Right lung (tissue), 5 donors: Measurements from ENCODE around the gene NMNAT2. TPM values are rescaled to one million over a fixed set of nuclear protein-coding genes. Genes with fewer than 3 reads are reported as not detected.

Experiments
- DNase-seq, 2 donors: peaks; one replicate each; pipeline ENCODE4 v3.0.0-alpha.2; 2013
- polyA plus RNA-seq, 5 donors: library from polyadenylated mRNA; unstranded; fragments of 120-200 nt; gene quantifications; one replicate each; pipeline versions ENCODE4 v1.2.1 to v1.2.3, GENCODE V29; 2013; ENCODE audit warnings: inconsistent platforms in 1 of 5, low replicate concordance in 1 of 5; ENCODE audit not compliant: insufficient read length in 5 of 5, insufficient read depth in 1 of 5

NMNAT2 gene
- polyA plus RNA-seq, 5 donors, result 1.2 to 2.6 (median 1.5) TPM

DNA sequence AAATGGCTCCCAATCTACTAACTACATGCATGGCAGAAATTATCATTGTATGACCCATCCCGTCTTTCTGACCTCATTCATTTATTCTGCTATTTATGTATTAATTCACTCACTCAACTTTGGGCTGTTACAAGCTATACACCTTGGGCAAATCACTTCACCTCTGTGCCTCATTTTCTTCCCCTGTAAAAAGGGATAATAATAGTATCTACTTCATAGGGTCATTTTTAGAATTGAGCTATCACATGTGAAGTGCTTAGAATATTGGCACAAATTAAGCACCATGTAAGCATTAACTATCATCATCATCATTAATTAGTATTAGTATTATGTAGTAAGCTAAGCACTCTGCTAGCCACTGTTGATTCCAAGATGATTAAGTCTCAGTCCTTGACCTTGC lies 52.1 kb downstream of the NMNAT2 start:
- DNase-seq, result no peak

DNA sequence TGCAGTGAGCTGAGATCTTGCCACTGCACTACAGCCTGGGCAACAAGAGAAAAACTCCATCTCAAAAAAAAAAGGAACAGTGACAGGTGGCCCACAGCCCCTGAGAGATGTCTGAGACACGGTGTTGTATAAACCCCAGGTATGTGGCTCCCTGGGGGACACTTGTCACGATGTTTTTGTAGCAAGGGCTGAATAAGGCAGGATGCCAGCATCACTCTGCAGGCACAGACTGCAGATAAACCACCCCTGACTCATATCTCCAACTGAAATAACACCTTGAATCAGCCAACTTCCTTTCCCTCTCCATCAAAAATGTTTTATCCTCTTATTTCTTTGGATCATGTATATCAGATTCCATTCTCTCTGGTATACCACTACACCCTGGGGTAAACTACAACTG lies 52.5 kb downstream of the NMNAT2 start:
- no peak for DNase-seq

DNA sequence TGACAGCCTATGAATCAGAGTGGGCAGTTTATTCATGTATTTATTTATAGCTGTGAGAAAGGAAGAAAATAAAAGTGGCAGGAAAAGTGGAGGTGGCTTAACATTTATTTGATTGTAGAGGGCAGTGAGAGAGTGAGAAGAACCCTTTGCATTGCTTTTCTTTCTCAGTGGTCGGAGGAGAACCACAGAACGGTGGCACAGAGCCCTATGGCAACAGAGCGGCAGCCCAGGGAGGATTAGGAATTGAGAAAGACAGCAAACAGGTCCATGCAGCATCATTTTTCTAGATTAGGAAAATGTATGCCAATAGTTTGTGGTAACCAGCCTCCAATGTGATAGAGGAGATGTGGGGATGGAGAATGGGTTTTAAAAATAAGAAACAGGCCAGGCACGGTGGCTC lies 53.1 kb downstream of the NMNAT2 start:
- DNase-seq, result no peak

DNA sequence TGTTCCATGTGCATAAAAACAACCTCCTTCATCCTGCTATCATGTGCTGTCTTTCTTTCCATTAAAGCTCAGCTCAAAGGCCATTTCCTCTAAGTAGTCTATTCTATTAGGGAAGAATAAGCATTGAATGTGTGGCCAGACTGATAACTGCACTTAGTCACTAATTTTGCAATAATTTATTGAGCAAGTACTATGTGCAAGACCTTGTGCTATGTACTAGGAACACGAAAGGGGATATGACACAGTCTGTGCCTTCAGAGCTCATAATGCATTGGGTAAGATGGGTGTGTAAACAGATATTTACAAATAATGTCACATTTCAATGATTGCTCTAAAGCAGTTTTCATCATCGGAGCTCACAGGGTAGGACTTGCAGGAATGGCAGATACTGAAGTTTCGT lies 54.2 kb downstream of the NMNAT2 start:
- DNase-seq, result no peak

DNA sequence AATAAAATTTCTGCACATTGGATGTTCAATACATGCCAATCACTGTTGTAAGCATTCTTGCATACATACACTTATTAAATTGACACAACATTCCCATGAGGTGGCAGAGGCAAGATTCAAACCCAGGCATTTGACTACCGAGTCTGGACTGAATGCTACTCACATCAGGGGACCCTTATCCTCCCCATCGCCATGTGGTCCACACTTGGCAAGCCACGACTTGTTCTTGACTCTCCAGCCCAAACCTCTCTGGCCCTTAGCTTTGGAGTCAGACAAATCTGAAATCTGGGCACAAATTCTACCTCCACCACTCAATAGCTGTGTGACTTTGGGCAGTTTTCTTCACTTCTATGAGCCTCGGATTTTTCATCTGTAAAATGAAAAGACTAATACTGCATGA lies 57.1 kb downstream of the NMNAT2 start:
- DNase-seq, result no peak

DNA sequence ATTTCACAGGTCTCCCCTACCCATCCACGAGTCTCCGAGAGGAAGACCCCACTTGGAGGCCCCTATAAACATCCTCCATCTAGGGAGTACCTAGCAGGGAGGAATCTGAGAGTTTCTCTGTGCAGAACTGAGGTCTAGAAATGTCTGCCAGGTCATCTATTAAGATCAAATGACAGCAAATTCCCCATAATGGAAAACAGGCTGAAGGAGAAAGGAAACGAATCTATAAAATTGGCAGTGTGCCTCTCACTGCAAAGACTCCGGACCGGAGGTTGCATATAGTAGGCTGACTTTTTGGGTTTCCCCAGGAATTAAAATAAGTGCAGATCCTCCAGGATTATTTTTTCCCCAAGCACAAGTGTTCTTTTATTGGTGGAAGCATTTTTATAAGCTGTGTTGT lies 57.7 kb downstream of the NMNAT2 start:
- DNase-seq, result no peak

DNA sequence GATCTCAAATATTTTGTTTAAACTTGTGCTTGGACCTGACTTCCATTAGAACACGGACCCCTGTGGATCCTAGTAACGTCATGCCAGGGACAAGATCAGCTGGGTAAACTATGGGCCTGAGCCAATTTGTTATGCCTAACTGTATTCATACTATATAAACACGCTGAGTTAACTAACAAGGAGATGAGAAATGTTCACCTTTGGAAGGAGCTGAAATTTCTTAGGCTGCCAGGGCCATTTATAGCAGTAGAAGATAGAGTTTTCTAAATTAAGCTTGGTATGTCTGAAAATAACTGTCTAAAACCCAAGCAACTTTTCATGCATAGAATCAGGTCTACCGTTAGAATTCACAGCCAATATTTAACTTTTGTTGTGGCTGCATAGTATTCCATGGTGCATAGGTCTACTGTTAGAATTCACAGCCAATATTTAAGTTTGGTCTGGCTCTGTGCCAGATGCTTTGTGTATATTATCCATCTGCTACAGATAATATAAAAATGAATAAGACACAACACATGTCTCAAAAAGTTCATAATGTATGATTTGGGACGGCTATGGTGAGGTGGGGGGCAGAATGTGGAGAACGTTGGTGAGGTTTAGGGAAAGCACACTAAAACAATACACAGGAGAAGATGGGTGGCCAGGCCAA lies 61.5 kb downstream of the NMNAT2 start:
- DNase-seq, result no peak

DNA sequence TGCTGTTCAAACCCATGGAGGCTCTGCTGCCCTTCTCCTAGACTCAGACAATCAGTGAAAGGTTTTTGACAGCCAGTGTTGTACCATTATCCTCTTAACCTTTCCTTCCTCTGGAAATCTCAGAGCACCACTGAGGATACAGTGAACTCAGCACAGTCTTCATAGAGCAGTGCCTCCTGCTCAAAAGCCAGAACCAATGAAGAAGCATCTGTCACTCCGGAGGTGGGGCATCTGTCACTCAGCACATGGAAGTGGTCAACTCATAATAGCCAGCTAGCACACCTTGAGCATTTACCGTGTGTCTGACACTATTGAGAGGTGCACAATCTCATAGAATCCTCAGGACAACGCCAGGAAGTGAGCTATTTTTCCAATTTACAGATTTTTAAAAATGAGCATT lies 62.4 kb downstream of the NMNAT2 start:
- DNase-seq, result no peak

DNA sequence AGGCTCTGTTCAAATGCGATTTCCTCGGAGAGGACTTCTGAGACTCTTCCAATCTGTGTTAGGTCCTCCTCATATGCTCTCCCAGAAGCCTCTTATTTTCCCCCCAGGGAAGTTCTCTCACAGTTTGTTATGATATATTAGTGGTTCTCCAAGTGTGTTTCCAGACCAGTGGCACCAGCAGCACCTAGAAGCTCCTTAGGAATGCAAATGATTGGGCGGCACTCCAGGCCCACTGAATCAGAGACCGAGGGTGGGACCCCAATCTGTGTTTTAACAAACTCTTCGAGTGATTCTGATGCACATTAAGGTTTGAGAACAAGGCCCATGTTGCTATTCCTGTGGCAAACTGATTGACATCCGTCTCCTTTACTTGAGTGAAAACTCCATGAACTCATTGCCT lies 63.0 kb downstream of the NMNAT2 start:
- no peak for DNase-seq

DNA sequence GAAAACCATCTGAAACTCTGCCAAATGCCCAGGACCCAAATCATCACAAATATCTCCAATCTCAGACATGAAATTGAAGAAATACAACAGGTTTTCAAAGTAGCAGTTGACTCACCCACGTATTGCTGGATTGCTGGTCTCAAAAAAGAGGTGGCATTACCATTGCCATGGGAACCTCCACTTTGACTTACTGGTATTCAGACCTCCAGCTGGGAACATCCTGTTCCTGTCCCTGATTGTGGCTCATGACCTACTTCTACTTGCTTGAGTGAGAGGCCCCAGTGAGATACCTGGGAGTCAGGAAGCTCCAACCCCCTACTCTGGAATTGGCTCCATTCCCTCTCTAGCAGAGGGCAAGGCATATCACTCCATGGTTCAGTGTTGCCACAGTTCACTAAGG lies 64.6 kb downstream of the NMNAT2 start:
- DNase-seq, result no peak

DNA sequence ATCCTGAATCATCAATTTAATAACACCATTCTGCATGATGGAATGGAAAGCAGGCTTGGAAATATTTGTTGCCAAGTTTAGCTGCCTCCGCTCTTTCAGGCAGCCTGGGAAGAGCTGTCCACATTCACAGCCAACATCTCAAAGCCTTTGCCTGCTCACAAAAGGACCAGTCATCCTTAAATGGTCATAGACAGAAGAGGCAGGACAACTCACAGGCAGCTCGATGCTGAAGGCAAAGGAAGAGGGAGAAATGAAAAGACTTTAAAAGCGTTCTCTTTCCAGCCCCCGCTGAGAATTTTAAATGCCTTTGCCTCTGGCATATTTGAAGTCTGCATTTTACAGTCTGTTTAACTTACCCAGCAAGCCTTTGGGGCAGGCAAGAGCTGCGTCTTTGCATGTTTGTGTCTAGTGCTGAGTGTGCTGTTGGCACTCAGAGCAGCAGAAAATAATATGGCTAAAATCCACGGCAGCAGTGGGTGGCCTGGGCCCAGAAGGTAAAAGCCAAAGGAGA lies 68.9 kb downstream of the NMNAT2 start:
- DNase-seq, result peak in 1 of 2 donors; percentile 31

DNA sequence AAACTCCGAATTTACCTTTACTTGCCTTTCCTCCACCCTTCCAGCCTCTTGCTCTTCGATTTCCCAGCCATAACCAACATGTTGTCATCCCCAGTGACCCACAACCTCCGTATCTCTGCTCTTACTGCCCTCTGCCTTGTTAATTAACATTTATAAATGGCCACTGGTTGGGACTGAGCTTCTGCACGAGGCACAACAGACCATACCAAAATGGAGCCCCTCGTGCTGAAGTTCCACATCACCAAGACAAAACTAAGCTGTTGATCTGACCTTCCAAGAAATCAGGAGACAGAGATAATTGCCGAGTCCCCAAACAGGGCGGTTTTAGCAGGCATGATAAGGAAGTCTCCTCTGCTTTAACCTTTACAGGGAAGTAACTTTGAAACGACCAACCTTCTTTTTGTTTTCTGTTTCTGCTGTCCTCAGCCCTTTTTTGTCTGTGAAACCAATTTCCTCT lies 71.9 kb downstream of the NMNAT2 start:
- DNase-seq, result no peak

DNA sequence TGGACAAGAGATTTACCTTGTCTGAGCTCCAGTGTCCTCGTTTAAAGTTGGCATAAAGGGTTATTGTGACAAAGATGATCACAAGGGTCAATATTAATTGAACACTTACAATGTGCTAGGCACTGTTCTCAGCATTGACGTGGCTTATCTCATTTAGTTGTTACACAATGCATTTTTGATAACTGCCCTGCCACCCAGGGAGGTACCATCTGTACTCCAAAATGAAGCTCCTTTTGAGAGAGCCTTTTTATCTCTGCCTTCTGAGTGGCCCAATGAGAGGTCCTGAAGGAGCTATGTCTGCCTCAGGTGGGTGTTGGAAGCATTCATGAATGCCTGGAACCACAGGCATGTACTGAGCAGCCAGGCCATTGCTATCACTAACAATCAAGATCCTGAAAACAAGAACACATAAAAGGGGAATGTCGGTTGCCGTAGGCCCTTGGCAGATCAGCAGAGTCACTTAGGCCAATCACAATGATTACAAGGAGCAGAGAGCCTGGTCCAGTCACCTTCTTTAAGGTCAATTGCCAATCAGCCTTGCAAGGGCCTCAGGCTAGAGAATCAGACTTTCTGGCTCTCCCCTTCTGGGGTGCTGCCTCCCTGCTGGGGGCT lies 78.5 kb downstream of the NMNAT2 start:
- no peak for DNase-seq

DNA sequence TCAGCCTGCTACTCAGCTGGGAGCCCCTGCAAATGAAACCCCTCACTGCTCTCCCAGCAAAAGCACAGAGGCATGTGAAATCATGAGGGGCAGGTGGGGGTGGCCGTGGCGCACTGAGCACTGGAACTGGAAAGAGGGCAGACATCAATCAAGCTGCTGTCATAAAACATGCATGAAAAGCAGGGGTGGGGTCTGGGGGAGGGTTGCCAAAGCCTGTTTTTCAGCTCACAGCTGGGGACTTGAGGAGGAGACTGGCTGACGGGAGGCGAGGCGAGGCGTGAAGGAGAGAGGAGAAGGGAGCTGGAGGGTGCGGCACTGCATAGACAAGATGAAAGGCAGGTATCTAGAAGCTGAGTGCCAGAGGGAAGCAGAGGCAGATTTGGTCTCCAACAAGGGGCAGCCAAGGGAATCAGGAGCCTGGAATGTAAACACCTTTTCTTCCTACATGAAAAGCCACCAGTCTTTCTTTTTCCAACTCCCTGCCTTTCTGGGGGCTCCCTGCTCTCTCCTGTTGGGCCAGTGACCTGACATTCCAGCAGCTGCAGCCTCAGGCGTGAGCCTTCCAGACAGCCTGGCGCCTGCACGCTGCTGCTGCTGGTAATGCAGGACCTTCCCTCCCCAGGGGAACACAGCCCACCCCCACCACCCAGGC lies 87.0 kb downstream of the NMNAT2 start:
- DNase-seq, result no peak

DNA sequence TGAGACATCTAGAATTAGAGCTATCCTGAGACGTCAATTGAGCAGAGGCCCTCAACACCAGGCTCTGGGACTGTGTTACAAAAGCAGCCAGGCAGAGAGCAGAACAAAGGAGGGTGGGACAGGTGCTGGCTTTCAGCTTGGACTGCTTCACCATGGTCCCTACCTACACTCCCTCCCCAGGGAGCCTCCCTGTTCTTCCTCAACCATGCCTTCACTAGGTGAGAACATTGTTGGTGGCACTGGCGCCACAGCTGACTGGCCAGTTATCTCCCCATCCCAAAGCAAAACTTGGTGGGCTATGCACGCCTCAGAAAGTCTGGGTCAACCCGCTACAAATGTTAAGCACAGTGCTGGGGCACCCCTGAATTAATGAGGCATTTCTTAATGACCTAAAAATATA lies 87.8 kb downstream of the NMNAT2 start:
- DNase-seq, result no peak

DNA sequence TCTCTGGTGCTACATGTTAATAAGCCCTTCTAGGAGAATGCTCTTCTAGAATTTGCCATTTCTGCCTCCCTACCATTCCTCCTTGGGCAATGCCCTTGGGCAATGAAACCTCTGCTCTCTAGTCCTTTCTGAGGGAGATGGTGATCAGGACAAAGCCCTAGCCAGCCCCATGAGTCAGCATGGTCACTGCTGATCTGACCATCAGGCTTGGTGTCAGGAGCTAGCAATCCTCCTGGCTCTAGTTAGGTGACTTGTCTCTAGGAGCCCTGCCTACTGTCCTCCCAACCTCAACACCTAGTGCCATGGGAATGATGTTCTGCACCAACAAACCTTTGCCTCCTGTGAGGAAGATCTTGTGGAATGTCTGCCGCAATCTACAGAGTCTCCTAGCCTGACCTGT lies 89.8 kb downstream of the NMNAT2 start:
- no peak for DNase-seq

DNA sequence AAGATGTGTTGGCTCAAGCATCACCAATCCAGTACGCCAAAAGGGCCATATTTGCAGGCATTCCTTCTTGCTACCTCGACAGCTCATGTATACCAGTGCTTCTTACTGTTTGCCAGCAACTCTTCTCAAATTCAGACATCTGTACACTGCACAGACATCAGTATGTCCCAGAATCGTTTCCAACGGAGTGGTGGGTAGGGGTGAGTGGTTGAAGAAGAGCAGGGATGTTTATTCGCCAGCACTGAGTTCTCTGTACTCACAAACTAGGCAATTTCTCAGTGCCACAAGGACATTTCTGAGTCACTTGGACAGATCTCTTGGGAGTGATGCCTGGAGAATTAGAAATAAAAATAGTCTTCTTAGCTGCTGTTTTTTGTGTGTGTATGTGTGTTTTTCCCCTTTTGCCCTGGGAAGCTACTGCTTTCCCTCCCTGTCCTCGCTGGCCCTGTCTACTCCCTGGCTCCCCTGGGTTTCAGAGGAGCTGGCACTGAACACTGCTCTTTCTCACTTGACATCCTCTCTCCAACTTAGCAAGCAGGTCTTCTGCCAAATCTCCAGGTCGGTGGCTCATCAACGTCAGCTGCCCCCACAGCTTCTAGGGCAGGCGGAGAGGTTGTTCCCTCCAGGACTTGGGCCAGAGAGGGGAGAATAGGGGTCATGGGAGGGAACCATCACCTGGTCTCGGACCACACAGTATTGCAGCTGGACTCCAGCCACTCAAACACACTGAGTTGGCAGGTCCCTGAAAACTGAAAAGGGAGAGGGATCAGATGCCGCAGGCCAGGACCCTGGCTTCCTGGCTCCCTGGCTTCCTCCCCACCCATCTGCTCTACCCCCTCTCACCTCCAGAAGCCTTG lies 90.5 kb downstream of the NMNAT2 start:
- no peak for DNase-seq

DNA sequence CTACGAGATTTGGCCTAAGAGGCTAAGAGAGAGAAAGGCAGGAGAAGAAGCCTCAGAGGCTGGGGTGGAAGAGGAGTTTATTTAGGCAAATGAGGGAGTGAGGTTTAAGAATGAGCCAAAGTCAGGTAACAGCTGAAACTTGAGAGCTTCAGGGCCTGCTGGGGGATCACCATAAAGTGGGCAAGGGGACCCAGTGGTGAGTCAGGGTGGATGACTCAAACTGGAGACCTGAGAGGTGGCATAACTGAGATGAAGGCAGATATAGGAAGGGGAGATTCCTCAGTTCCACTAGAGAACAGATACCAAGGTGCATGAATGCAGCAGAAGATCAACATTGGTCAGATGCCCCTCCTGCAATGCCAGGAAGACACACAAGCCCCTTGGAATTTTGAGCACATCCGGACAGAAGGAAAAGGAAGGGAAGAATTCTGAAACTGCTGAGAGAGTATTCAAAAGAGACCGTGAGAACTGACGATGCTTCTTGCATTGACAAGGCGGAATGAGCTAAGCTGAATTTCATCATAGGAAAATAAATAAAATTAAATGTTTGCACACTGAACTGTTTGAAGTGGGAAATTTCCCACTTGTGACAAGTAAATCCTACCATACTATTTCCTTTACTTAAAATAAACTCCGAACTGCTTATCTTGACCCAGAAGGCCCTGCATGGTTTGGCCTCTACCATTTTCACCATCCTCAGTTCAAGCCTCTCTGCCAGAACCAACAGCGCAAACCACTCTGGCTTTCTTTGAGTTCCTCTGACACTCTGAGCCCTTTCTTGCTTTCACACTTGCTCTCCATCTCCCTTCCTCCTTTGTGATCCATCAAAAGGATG lies 94.1 kb downstream of the NMNAT2 start:
- DNase-seq, result no peak

DNA sequence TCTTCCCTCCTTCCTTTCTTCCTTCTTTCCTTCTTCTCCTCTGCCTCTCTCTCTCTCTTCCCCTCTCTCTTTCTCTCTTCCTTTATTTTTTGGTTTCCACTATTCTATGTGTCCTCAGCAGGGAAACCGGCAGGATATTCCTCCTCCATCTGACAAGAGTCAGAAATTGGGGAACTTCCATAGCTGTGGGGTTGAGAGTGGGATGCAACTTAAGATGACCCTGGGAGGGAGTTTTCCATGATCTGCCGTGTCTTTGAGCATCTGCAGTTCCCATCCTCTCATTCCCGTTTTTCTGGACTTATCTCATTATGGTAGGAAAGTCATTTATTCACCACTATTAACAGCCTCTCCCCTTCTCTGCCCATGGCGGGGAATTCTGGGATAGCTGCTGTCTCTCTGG lies 98.6 kb downstream of the NMNAT2 start:
- DNase-seq, result no peak

DNA sequence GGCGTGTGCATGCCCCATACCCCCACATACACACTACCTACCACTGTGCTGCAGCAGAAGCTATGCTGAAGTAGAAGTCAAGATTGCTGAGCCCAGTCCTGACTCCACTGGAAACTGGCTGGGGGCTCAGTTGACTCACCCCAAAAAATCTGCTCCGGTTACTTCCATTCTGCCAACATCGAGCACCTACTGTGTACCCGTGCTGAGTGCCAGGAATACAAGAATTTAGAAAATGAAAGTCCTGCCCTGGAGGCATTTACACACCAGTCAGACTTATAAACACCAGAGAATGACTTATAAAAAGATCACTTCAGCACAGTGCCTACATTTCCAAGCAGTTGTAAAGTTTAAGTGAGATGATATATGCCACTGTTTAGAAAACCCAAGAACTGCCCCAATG lies 99.1 kb downstream of the NMNAT2 start:
- no peak for DNase-seq

DNA sequence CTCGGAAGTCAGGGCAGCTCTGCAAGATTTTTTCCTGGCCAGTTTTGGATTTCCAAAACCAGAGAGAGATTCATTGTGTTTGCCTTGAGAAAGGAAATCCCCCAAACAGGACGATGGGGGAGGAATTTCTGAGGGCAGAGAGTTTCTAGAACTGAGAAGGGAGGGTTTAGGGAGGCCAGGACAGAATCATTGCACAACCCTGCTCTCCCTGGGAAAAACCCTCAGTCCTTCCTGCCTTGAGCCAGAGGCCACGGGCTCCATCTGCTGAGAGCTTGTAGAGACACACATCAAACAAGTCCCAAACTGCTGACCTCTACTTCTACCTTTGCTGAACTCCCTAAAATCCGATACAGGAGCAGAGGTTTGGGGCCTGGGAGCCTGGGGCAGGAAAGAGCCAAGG lies 99.7 kb downstream of the NMNAT2 start:
- DNase-seq, result peak; percentile 67 to 73
